Measurements from ENCODE around the gene PIGH.
A peak's percentile ranks its signal among the peaks of the same experiment; 100 is the strongest.
"Not testable (repeated sequence)": the region's sequence is repeated elsewhere in the genome, so short reads cannot be mapped to it uniquely, and the experiment has no call there.

Gene PIGH

DNA sequence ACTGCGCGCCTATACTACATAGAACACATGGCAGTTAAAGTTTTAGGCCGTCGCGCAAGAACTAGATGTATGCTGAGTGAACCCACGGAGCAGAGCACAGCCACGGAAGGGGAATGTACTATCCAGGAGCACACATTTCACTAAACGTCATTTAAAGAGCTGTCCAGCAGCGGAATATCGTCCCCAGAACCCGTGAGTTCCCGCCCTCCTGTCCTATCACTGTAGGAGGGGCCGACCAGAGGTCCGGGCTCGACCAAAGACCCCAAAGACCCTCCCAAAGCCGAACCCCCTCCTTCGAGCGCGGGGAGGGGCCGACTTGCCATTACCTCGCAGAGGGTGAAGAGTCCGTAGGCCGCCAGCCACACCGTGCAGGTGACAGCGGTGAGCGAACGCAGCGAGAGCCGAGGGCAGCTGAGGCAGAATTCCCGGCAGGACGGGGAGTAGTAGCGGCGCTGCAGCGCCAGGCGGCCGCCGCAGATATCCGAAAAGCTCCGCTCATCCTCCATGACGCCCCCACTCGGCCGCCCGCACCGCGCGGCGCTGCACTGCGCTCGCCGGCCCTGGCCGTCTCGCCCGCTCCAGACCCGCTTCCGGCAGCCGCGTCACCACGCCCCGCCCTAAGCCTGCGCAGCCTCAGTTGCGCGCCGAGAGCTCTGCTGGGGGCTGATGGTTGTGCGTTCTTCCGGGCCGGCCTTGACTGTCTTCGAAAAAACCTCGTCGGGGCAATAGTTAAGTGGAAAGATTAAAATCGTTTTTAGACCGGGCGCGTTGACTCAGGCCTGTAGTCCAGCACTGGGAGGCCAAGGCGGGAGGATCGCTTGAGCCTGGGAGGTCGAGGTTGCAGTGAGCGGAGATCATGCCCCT is at the start of gene PIGH:
Gene PIGH (minus strand): TSS at position 571 of the 864 bp plus-strand sequence. CDS start 65 bp downstream, at position 506.
- DNase-seq = peak; percentile 95

DNA sequence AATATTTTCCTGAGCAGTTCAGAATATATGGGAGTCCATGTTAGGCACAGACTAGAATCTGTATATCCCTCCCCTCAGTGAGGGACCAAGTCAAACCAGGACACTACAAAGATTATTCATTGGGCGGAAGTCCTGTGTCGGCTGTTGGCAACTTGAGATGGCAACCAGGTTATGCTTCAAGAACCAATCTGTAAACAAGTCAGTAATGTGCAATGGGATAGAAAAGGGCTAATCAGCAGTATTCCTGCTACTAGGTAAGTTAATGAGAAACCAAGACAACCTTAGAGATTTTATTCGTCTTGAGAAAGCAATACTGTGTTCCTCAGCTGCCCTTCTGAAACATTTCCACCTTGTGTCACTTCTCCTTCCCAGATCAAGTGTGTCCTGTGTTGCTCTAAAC is 46.1 kb upstream of the PIGH start:
- DNase-seq = no peak

DNA sequence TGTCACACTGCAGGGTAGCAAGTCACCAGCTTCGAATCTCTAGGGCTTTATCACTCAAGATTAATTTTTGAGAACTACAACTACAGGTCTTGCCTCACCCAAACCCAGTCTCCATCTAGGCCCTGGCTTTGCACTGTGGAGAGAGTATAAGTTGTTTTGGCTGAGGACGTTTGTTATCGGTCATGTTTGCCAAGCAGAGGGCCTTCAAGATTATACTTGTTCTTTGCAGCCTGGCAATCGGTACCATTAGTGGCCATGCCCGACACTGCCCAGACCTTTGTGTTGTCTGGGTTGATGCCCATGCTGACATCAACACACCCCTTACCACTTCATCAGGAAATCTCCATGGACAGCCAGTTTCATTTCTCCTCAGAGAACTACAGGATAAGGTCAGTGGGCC is 45.3 kb upstream of the PIGH start:
- DNase-seq = no peak

GRCh38 chr14:67644428-67644827 is 44.4 kb upstream of the PIGH start:
- no peak for DNase-seq

DNA sequence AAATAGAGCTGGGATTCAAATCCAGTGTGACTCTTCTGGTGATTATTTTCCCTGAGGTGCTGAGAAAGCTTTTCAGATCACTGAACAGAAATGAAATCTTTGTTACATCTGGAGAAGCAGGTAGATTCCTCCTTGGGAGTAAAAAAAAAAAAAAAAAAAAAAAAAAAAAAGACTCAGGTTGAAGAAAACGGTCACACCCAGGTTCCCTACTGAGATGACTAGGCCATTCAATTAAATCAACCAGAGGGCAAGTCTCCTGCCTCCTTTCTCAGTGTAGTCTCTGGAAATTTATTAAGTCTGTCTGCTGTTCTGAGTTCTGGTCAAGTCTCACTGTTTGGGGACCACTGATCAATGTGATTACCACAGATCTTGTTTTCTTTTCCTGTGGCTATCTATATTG is 43.6 kb upstream of the PIGH start:
- no peak for DNase-seq

GRCh38 chr14:67641902-67642749 is 42.1 kb upstream of the PIGH start:
- no peak for DNase-seq

- DNase-seq = no peak
These were observed 41.4 kb upstream of the PIGH start for GRCh38 chr14:67641480-67641879.

DNA sequence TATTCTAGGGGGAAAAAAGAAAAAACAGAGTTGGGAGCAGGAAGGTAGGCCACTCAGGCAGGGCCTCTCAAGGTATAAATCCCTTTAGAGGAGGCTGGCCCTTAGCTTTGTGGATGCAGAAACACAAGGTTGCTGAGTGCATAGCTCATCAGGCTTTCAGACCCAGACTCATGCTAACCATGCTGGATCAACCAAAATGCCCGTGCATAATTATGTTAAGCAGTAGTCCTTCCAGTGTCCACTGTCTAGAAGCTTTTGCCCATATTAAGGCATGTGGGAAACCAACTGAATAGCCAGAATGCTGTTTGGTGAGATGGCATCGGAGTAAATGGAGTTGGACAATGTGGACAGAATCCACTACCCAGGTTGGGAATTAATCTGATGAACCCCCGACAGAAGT is 38.6 kb upstream of the PIGH start:
- DNase-seq = no peak

GRCh38 chr14:67636361-67636919 is 36.4 kb upstream of the PIGH start:
- DNase-seq = no peak

- DNase-seq = no peak
These were observed 33.5 kb upstream of the PIGH start for GRCh38 chr14:67633451-67634147.

GRCh38 chr14:67630938-67631337 is 30.9 kb upstream of the PIGH start:
- DNase-seq = no peak

DNA sequence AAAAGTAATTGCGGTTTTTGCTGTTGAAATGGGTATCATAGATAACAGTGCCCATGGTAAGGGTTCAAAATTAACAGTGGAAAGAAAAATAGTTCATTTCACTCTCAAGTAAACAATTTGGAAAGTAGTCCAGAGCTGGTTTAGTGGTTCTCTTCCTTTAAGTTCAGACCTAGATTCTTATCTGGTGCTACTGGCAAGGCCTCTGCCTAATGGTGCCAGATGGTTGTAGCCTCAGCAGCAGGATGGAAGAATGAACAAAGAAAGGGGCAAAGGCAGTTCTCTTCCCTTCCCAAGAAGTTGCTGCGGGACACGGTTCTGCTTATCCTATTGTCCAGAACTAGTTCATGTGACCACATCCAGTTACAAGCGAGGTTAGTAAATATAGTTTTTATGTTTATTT is 30.1 kb upstream of the PIGH start:
- DNase-seq = no peak

DNA sequence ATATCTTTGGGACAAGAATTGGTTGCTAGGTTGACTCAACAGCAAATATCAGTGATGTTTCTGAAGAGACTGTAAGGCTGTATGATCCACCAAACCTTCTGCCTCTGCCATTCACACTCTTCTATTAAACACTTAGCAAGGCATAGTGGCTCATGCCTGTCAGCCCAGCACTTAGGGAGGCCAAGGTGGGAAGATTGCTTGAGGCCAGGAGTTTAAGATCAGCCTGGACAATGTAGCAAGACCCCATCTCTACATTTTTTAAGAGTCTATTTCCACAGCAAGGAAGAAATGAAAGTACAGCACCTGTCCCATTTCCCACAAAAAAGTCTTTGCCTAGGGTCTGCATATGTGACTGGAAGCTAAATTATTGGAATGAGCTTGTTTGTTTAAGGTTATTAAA is 27.5 kb upstream of the PIGH start:
- DNase-seq = no peak

DNA sequence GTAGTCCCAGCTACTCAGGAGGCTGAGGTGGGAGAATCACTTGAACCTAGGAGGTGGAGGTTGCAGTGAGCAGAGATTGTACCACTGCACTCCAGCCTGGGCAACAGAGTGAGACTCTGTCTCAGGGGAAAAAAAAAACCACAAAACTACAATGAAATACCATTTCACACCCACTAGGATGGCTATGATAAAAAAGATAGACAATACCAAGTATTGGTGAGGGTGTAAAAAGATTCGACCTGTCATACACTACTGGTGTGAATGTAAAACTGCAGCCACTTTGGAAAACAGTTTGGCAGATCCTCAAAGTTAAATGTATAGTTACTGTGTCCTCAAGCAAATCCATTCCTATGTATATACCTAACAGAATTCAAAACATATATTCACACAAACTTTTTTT is 26.1 kb upstream of the PIGH start:
- not testable (repeated sequence) for DNase-seq

- DNase-seq = no peak
These were observed 23.0 kb upstream of the PIGH start for GRCh38 chr14:67623114-67623513.

DNA sequence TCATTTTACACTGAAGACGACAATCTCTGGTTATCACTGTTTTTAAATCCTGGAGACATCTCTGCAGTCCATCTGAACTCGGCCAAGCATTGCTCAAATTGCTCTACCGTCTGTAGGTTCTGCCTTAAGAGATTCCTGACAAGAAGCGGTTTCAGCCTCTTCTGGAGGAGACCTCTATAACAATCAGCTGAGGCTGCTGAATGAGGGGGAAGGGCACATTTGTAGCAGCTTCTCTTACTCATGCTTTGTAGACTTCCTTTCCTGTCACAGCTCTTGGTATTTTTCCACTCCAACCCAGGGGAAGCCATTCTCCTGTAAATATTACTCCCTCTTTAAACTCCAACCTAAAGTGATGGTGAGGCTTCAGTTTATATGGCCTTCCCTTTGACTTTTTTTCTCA is 22.6 kb upstream of the PIGH start:
- DNase-seq = no peak

DNA sequence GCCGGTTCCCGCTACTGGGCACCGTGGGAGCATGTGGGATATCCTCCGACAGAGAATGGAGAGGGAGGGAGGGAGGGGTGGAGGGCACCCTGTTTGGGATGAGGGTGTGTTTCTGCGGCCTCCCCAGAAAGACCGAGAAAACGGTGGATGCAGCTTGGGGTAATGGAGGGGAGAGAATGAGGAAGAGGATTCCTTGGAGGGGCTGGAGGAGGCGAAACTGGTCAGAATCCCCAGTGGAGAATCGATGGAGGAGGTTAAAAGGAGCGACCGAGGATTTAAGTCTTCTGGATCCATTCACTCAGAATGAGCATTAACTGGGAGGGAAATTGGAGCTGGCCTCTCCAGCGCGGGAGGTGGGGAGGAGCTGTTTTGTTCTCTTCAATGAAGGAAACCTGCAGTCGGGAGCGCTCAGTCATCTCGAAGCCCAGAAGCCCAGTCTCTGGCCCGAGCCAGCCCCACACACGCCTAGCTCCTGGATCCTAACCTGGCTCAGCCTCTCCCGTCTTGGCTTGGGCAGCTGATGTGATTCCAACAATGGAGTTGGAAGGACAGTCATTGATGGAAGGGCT is 20.2 kb upstream of the PIGH start:
- no peak for DNase-seq

DNA sequence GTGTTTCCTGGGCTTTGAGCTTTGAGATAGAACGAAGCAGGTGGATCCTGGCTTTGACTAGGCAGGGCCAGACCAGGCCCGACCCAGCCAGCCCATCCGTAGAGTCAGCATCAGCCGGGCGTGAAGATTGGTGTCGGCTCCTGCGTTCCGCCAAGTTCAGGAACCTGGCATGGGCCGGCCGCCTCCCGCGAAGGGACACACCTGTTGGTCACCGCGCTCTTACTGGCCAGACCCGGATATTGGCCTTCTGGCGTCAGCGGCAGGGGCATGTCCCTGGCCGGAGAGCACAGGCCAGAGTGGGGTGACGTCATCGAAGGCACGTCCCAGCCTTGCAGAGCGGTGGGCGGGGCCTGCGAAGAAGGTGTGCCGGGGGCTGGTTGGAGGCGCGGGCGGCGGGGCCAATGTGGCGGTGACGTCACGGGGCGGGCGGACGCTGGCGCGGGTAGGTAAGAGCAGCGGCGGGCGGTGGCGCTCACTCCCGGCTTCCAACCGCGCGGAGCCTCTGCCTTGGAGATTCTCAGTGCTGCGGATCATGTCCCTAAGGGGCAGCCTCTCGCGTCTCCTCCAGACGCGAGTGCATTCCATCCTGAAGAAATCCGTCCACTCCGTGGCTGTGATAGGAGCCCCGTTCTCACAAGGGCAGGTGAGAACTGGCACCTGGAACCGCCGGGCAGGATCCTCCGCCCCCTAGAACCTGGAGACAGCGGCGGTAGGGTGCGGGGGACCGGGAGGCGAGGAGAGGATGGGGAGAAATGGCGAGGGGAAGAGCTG is 19.6 kb upstream of the PIGH start, which contains the start of gene ARG2:
Gene ARG2 (plus strand): TSS at position 475 of the 771 bp plus-strand sequence. CDS start 58 bp downstream, at position 533.
- peak; percentile 98 for DNase-seq

DNA sequence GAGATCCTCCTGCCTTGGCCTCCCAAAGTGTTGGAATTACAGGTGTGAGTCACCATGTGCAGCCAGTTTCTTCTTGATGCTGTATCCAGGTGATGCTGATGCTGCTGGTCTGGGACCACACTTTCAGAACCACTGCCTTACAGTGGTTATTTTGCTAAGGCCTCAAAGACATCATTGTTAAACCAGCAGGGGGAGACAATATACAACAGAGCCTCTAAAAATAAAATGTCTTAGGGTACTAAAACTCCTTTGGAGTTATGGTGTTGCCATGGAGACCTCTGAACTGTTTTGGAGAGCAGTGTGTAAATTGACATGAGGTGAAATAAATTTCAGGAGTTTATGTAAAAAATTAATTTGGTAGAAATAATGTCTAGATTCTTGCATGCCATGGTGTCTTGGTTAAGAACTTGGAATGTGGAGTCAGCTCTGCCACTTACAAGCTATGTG is 18.6 kb upstream of the PIGH start:
- DNase-seq = no peak

DNA sequence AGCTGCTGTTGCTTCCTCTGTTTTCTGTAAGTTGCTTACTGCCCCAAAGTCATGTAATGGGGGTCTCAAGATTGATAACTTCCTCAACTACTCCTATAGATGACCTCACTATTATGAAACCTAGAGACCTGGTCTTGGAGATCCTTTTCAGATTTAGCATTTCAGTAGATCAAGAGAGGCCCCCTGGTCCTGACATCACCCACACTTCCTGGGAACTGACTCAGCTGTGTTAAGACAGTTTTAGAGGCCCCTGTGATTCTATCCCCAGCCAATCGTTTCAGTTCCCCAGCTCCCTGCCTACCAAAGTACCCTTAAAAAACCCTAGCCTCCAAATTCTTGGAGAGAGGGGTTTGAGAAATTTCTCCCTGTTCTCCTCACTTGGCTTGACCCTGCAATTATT is 10.4 kb upstream of the PIGH start:
- no peak for DNase-seq

- DNase-seq = no peak
These were observed 9.7 kb upstream of the PIGH start for GRCh38 chr14:67609642-67610310.

Measured in stimulated activated CD4-positive, alpha-beta T cell treated with anti-CD3 and anti-CD28 coated beads, Interleukin-4, amount 100 ng/mL, for 1 hour (primary cell).